Sigmoid colon (tissue), 7 donors: ENCODE results near the gene C3orf62. TPM values are rescaled to one million over a fixed set of nuclear protein-coding genes. Genes with fewer than 3 reads are reported as not detected.
A peak's percentile ranks its signal among the peaks of the same experiment; 100 is the strongest.
"Not testable (repeated sequence)": the region's sequence is repeated elsewhere in the genome, so short reads cannot be mapped to it uniquely, and the experiment has no call there.

ENCODE experiments used
- DNase-seq: peaks from one replicate; pipeline ENCODE4 v3.0.0-alpha.2; 2019
- H3K27ac ChIP-seq, 4 donors: fragments of 200-600 bp; sonication (generic); one replicate each; pipeline ENCODE4 v1.5.1; 2016 to 2019; ENCODE audit warnings: mild to moderate bottlenecking in 1 of 4
- H3K27me3 ChIP-seq, 3 donors: fragments of 200-600 bp; sonication (generic); one replicate each; pipeline ENCODE4 v1.5.1; 2019; ENCODE audit warnings: mild to moderate bottlenecking in 1 of 3
- H3K36me3 ChIP-seq, 4 donors: fragments of 200-600 bp; sonication (generic); one replicate each; pipeline ENCODE4 v1.5.1; 2016 to 2019
- H3K4me1 ChIP-seq, 4 donors: fragments of 200-600 bp; sonication (generic); one replicate each; pipeline ENCODE4 v1.5.1; 2017 to 2019
- H3K4me3 ChIP-seq, 4 donors: fragments of 200-600 bp; sonication (generic); one replicate each; pipeline ENCODE4 v1.5.1; 2017 to 2019; ENCODE audit warnings: mild to moderate bottlenecking in 2 of 4, moderate library complexity in 1 of 4
- H3K9me3 ChIP-seq, 4 donors: fragments of 200-600 bp in 3 of 4; sonication (generic) in 3 of 4; one replicate each; pipeline versions ENCODE4 v1.5.1 to v1.6.1; 2013 to 2019
- CTCF ChIP-seq, 4 experiments: fragments of 450-650 bp in 3 of 4; fragments of 200-600 bp in 1 of 4; IDR thresholded peaks; one replicate each; pipeline ENCODE4 v1.5.1; 2016 to 2019; ENCODE audit warnings: antibody characterized with exemption in 4 of 4, mild to moderate bottlenecking in 3 of 4, moderate library complexity in 2 of 4
- EP300 ChIP-seq, 4 donors: sonication (generic); formaldehyde crosslinking; IDR thresholded peaks; one replicate each; pipeline ENCODE4 v1.6.1; 2017; ENCODE audit warnings: antibody characterized with exemption in 4 of 4
- POLR2A ChIP-seq, 2 donors: fragments of 450-650 bp; IDR thresholded peaks; one replicate each; pipeline ENCODE4 v1.6.1; 2016; ENCODE audit warnings: antibody characterized with exemption in 2 of 2, mild to moderate bottlenecking in 2 of 2, moderate library complexity in 2 of 2
- POLR2AphosphoS5 ChIP-seq, 4 donors: sonication (generic); formaldehyde crosslinking; IDR thresholded peaks; one replicate each; pipeline ENCODE4 v1.6.1; 2017; ENCODE audit warnings: antibody characterized with exemption in 4 of 4
- WGBS, 2 donors: extraction: QIAGEN DNeasy Blood & Tissue Kit; methylation state at CpG; one replicate each; pipeline ENCODE4 v1.1.7; 2013; 5-methylcytosine and 5-hydroxymethylcytosine counted together
- intact Hi-C: fragments of 100-400 bp; cut with DNase I; formaldehyde crosslinking; loops from one replicate; pipeline ENCODE4 v1.15.1; 2023
- polyA plus RNA-seq, 3 donors: library from polyadenylated mRNA; stranded (reverse); fragments of 200-250 nt; gene quantifications; one replicate each; pipeline ENCODE4 v1.2.3, GENCODE V29; 2013
- small RNA-seq, 3 donors: library from RNA; depleted of rRNA; stranded (forward); fragments of <200 nt; gene quantifications; one replicate each; pipeline ENCODE3, GENCODE V24; 2016
- total RNA-seq, 4 donors: library from RNA; depleted of rRNA; stranded (reverse); fragments of >200 nt; gene quantifications; one replicate each; pipeline ENCODE4 v1.1.0, GENCODE V29; 2016
- donor health status: healthy with polysubstance abuse.
- donor health status: Bipolar disorder and iron deficiency.
- donor health status: healthy.

C3orf62 gene
- total and polyA plus RNA-seq, 7 donors: 1.2 to 19.4 (median 3.1) TPM

- H3K27me3 ChIP-seq: no peaks in the 10 kb centered on the region
- TF ChIP-seq CTCF (IDR thresholded peaks at IDR 0.05): no peak
- no peak for TF ChIP-seq EP300 (IDR thresholded peaks at IDR 0.05)
- TF ChIP-seq POLR2AphosphoS5 (IDR thresholded peaks at IDR 0.05): no peak
- no peak for TF ChIP-seq POLR2A (IDR thresholded peaks at IDR 0.05)
- H3K36me3 ChIP-seq: no peaks in the 10 kb centered on the region
- H3K4me1 ChIP-seq: peaks cover 4 to 31% (median 24%) of the 10 kb centered on the region in 4 donors
- no peak overlapping the region for H3K4me3 ChIP-seq
- no peak overlapping the region for H3K27ac ChIP-seq
- H3K9me3 ChIP-seq: peaks cover 0 to 2% (median 0%) of the 10 kb centered on the region in 4 donors
- DNase-seq: no peak
- 91 to 92% methylated on average over 3 of the region's 3 CpGs for WGBS, 2 donors
- intact Hi-C loops: no loop called here
Measured at GRCh38 chr3:49222002-49222401, 55.0 kb downstream of the C3orf62 start.

- 90 to 92% methylated on average over 6 of the region's 6 CpGs for WGBS, 2 donors
Measured at GRCh38 chr3:49220985-49221563, 56.0 kb downstream of the C3orf62 start.

GRCh38 chr3:49219132-49219531, 57.9 kb downstream of the C3orf62 start:
- DNase-seq: no peak
- Histone ChIP-seq H3K4me1 (peaks cover 4 to 31% (median 24%) of the 10 kb centered on the region in 4 donors), H3K4me3 (no peak overlapping the region), H3K9me3 (peaks cover 0 to 2% (median 0%) of the 10 kb centered on the region in 4 donors), H3K27ac (peak overlapping the region; percentile 77 to 85 (median 84)), H3K27me3 (no peaks in the 10 kb centered on the region), H3K36me3 (no peaks in the 10 kb centered on the region)
- 76 to 89% methylated on average over 6 of the region's 6 CpGs for WGBS, 2 donors
- intact Hi-C loops: loop anchor here (5.0 kb wide), 2 partner anchors 47 to 58 kb away; partner anchors contain the start of genes C3orf62 and KLHDC8B
- no peak for TF ChIP-seq POLR2A (IDR thresholded peaks at IDR 0.05)
- no peak for TF ChIP-seq CTCF (IDR thresholded peaks at IDR 0.05)
- TF ChIP-seq EP300 (IDR thresholded peaks at IDR 0.05): no peak
- TF ChIP-seq POLR2AphosphoS5 (IDR thresholded peaks at IDR 0.05): no peak

More at GRCh38 chr3:49220985-49221563, 56.0 kb downstream of the C3orf62 start:
- DNase-seq, H3K27me3 ChIP-seq, H3K36me3 ChIP-seq, intact Hi-C loops, H3K27ac ChIP-seq, H3K9me3 ChIP-seq, H3K4me3 ChIP-seq: not testable (repeated sequence)
- H3K4me1 ChIP-seq: peaks cover 4 to 31% (median 24%) of the 10 kb centered on the region in 4 donors

Small RNA genes within 50 kb of the gene (small RNA-seq; reads per million reads assigned to genes)
- 0 reads per million in 3 donors for gene AC121247.2
- 0 reads per million in 3 donors for gene MIR4271
- gene RF00019: 0 reads per million in 3 donors

Other genes starting within 250 kb of the C3orf62 start
- 100 to 1,000 TPM in 2 of 4 donors, 10 to 100 TPM in 2; 91.1 to 126 (median 109) TPM for gene IMPDH2, start 247.8 kb downstream of the C3orf62 start, total RNA-seq
- 100 to 1,000 TPM in 1 of 3 donors, 10 to 100 TPM in 2; 55.0 to 187 (median 93.1) TPM for gene IMPDH2, start 247.8 kb downstream of the C3orf62 start, polyA plus RNA-seq
- 100 to 1,000 TPM in 2 of 4 donors, 10 to 100 TPM in 2; 68.4 to 255 (median 135) TPM for gene QRICH1, start 183.2 kb downstream of the C3orf62 start, total RNA-seq
- 10 to 100 TPM; 16.8 to 43.1 (median 18.0) TPM for gene QRICH1, start 183.2 kb downstream of the C3orf62 start, polyA plus RNA-seq
- gene QARS1, start 172.5 kb downstream of the C3orf62 start, total RNA-seq: 100 to 1,000 TPM; 158 to 262 (median 202) TPM
- gene QARS1, start 172.5 kb downstream of the C3orf62 start, polyA plus RNA-seq: 100 to 1,000 TPM; 243 to 363 (median 245) TPM
- gene USP19, start 156.4 kb downstream of the C3orf62 start, total RNA-seq: 10 to 100 TPM; 48.2 to 98.4 (median 55.7) TPM
- gene USP19, start 156.4 kb downstream of the C3orf62 start, polyA plus RNA-seq: 10 to 100 TPM; 22.2 to 33.8 (median 27.3) TPM
- 100 to 1,000 TPM; 252 to 612 (median 330) TPM for gene LAMB2, start 144.2 kb downstream of the C3orf62 start, total RNA-seq
- gene LAMB2, start 144.2 kb downstream of the C3orf62 start, polyA plus RNA-seq: 10 to 100 TPM; 10.2 to 85.0 (median 26.6) TPM
- gene CCDC71, start 110.9 kb downstream of the C3orf62 start, total RNA-seq: 10 to 100 TPM; 12.5 to 27.3 (median 16.4) TPM
- gene CCDC71, start 110.9 kb downstream of the C3orf62 start, polyA plus RNA-seq: 10 to 100 TPM; 13.4 to 23.0 (median 15.6) TPM
- gene KLHDC8B, start 105.6 kb downstream of the C3orf62 start, total RNA-seq: 100 to 1,000 TPM in 2 of 4 donors, 10 to 100 TPM in 2; 95.3 to 134 (median 98.0) TPM
- 10 to 100 TPM; 11.3 to 27.6 (median 16.1) TPM for gene KLHDC8B, start 105.6 kb downstream of the C3orf62 start, polyA plus RNA-seq
- gene USP4, start 62.8 kb upstream of the C3orf62 start, total RNA-seq: 10 to 100 TPM; 16.3 to 28.2 (median 20.5) TPM
- 10 to 100 TPM; 19.0 to 31.9 (median 22.2) TPM for gene USP4, start 62.8 kb upstream of the C3orf62 start, polyA plus RNA-seq
- 100 to 1,000 TPM; 164 to 331 (median 268) TPM for gene GPX1, start 81.1 kb upstream of the C3orf62 start, total RNA-seq
- 100 to 1,000 TPM; 359 to 380 (median 367) TPM for gene GPX1, start 81.1 kb upstream of the C3orf62 start, polyA plus RNA-seq
- 100 to 1,000 TPM; 369 to 440 (median 416) TPM for gene RHOA, start 134.7 kb upstream of the C3orf62 start, total RNA-seq
- 100 to 1,000 TPM; 384 to 516 (median 451) TPM for gene RHOA, start 134.7 kb upstream of the C3orf62 start, polyA plus RNA-seq
- 10 to 100 TPM; 15.1 to 25.0 (median 16.5) TPM for gene TCTA, start 135.2 kb upstream of the C3orf62 start, total RNA-seq
- gene TCTA, start 135.2 kb upstream of the C3orf62 start, polyA plus RNA-seq: 10 to 100 TPM; 35.1 to 47.6 (median 40.2) TPM
- 10 to 100 TPM in 1 of 4 donors, 1 to 10 TPM in 3; 3.1 to 16.1 (median 4.6) TPM for gene AMT, start 145.2 kb upstream of the C3orf62 start, total RNA-seq
- gene AMT, start 145.2 kb upstream of the C3orf62 start, polyA plus RNA-seq: 10 to 100 TPM; 11.5 to 12.0 (median 11.8) TPM
- gene NICN1, start 152.1 kb upstream of the C3orf62 start, total RNA-seq: 1 to 10 TPM; 2.5 to 9.7 (median 4.5) TPM
- gene NICN1, start 152.1 kb upstream of the C3orf62 start, polyA plus RNA-seq: 10 to 100 TPM in 1 of 3 donors, 1 to 10 TPM in 2; 3.6 to 11.6 (median 5.1) TPM
- 10 to 100 TPM; 42.8 to 73.4 (median 66.5) TPM for gene DAG1, start 193.0 kb upstream of the C3orf62 start, total RNA-seq
- 10 to 100 TPM in 1 of 3 donors, 1 to 10 TPM in 2; 4.2 to 42.7 (median 7.4) TPM for gene DAG1, start 193.0 kb upstream of the C3orf62 start, polyA plus RNA-seq